Measurements from ENCODE around the gene WDR54.

- TF ChIP-seq CTCF (IDR thresholded peaks at IDR 0.05) (no peak), POLR2AphosphoS5 (IDR thresholded peaks at IDR 0.05) (no peak), POLR2A (IDR thresholded peaks at IDR 0.05) (no peak), EP300 (IDR thresholded peaks at IDR 0.05) (no peak)
These were observed 15.5 kb downstream of the WDR54 start for GRCh38 chr2:74436848-74437695.

Measured in sigmoid colon (tissue), 4 donors.